GM18951 (cell line): ENCODE results near the gene SPSB3.

ENCODE experiments used
- POLR2A ChIP-seq: IDR thresholded peaks from 4 replicates; pipeline ENCODE4 v1.6.1; 2011; ENCODE audit warnings: mild to moderate bottlenecking; ENCODE audit not compliant: insufficient read length, insufficient read depth; ENCODE audit errors: extremely low read depth
- in situ Hi-C: fragments of 300-500 bp; cut with MboI; formaldehyde crosslinking; loops from one replicate; pipeline ENCODE4 v1.12.0; 2022; ENCODE audit warnings: low sequenced_read_pairs, mixed read lengths, inconsistent platforms; ENCODE audit not compliant: unreplicated experiment

Gene SPSB3

GRCh38 chr16:1820946-1821290 is 38.5 kb upstream of the SPSB3 start:
- TF ChIP-seq POLR2A: no peak
- in situ Hi-C loops: no loop called here

GRCh38 chr16:1820096-1820945 is 38.0 kb upstream of the SPSB3 start:
- in situ Hi-C loops: no loop called here

GRCh38 chr16:1819611-1820010 is 37.2 kb upstream of the SPSB3 start:
- no peak for TF ChIP-seq POLR2A
- in situ Hi-C loops: no loop called here

More at GRCh38 chr16:1820096-1820945, 38.0 kb upstream of the SPSB3 start:
- no peak for TF ChIP-seq POLR2A

GRCh38 chr16:1818873-1819525 is 36.6 kb upstream of the SPSB3 start:
- in situ Hi-C loops: no loop called here
- TF ChIP-seq POLR2A: no peak

GRCh38 chr16:1818204-1818872 is 36.0 kb upstream of the SPSB3 start:
- no peak for TF ChIP-seq POLR2A

GRCh38 chr16:1817716-1818115 is 35.3 kb upstream of the SPSB3 start:
- TF ChIP-seq POLR2A: no peak
- in situ Hi-C loops: no loop called here

More at GRCh38 chr16:1818204-1818872, 36.0 kb upstream of the SPSB3 start:
- in situ Hi-C loops: no loop called here

GRCh38 chr16:1817276-1817589 is 34.9 kb upstream of the SPSB3 start:
- in situ Hi-C loops: no loop called here
- TF ChIP-seq POLR2A: no peak

- TF ChIP-seq POLR2A: no peak
- in situ Hi-C loops: no loop called here
Measured at GRCh38 chr16:1816396-1817275, 34.3 kb upstream of the SPSB3 start.

DNA sequence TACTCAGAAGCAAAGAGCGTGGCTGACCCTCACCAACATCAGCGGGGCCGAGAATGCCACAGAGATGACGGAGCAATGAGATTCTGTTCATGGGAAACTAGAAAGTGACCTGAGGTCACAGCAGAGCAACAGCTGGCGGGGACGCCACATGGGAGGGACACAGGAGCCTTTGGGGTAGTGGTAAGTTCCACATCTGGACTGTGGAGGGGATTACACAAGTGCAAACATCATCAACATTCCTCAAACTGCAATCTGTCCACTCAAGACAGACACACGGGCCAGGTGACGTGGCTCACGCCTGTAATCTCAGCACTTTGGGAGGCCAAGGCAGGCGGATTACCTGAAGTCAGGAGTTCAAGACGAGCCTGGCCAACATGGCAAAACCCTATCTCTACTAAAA is 33.1 kb upstream of the SPSB3 start:
- in situ Hi-C loops: no loop called here
- TF ChIP-seq POLR2A: no peak

GRCh38 chr16:1812732-1813163 is 30.4 kb upstream of the SPSB3 start:
- no peak for TF ChIP-seq POLR2A
- in situ Hi-C loops: no loop called here

DNA sequence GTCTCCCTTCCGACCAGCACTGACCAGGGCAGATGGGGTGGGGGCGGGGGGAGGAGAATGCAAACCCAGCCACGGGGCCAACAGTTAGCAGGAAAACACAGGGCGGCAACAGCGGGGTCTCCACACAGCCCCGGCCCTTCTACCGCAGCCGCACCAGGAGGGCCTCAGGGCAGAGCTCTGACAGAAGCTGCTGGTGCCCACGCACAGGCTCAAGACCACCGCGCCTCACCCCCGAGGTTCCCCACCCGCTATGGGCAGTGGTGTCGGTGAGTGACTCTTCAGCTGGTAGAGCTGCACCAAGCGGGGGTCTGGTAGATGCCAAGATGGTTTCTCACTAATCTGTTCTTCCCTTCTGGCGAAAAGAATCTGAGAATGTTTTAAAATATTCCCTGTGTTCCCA is 28.2 kb upstream of the SPSB3 start:
- in situ Hi-C loops: no loop called here

DNA sequence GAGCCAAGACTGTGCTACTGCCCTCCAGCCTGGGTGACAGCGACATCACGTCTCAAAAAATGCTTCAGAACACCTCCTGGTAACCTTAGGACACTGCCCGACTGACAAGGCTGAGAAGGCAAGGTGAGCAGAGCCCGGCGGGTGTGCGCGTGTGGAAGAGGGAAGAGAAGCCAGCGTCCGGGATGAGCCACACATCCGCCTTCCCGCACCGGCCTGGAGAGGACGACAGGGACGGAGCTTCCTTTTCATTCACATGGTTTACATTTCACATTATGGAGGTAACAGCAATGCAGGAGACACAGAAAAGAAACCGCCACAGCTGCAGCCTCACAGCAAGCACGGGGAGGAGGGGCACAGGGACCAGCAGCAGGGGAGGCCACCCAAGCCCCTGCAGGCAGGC is 27.7 kb upstream of the SPSB3 start:
- TF ChIP-seq POLR2A: no peak
- in situ Hi-C loops: no loop called here

More for the DNA sequence above, 28.2 kb upstream of the SPSB3 start:
- no peak for TF ChIP-seq POLR2A
